GDM1 (cell line): ENCODE measurements around the gene DAAM2.

Experiments used
- DNase-seq: peaks from one replicate; lab custom pipeline; 2025; lab: John Stamatoyannopoulos, UW

The DAAM2 gene

GRCh38 chr6:39787322-39787721 lies 4.9 kb upstream of the DAAM2 start:
- no peak for DNase-seq

- no peak for DNase-seq
Measured at GRCh38 chr6:39790772-39791171, 1.4 kb upstream of the DAAM2 start.

GRCh38 chr6:39791311-39791710 lies 865 bp upstream of the DAAM2 start:
- no peak for DNase-seq

- DNase-seq = no peak
Measured at GRCh38 chr6:39792540-39793450, 619 bp downstream of the DAAM2 start.

GRCh38 chr6:39793516-39793915 lies 1.3 kb downstream of the DAAM2 start:
- DNase-seq = no peak

- DNase-seq = no peak
Measured at GRCh38 chr6:39794231-39794630, 2.1 kb downstream of the DAAM2 start.

GRCh38 chr6:39797751-39798150 lies 5.6 kb downstream of the DAAM2 start:
- no peak for DNase-seq

- no peak for DNase-seq
Measured at GRCh38 chr6:39800034-39801032, 8.2 kb downstream of the DAAM2 start.

GRCh38 chr6:39801456-39802251 lies 9.5 kb downstream of the DAAM2 start:
- no peak for DNase-seq

GRCh38 chr6:39803872-39804271 lies 11.7 kb downstream of the DAAM2 start:
- no peak for DNase-seq

GRCh38 chr6:39804466-39805065 lies 12.4 kb downstream of the DAAM2 start:
- no peak for DNase-seq

- no peak for DNase-seq
Measured at GRCh38 chr6:39806278-39806677, 14.1 kb downstream of the DAAM2 start.

GRCh38 chr6:39808346-39808745 lies 16.2 kb downstream of the DAAM2 start:
- no peak for DNase-seq

- no peak for DNase-seq
Measured at GRCh38 chr6:39808964-39809363, 16.8 kb downstream of the DAAM2 start.

- no peak for DNase-seq
Measured at GRCh38 chr6:39811835-39812345, 19.7 kb downstream of the DAAM2 start.

- DNase-seq = no peak
Measured at GRCh38 chr6:39812496-39812852, 20.3 kb downstream of the DAAM2 start.

- DNase-seq = no peak
Measured at GRCh38 chr6:39812853-39813533, 20.8 kb downstream of the DAAM2 start.

- DNase-seq = no peak
Measured at GRCh38 chr6:39814236-39814635, 22.1 kb downstream of the DAAM2 start.

- DNase-seq = no peak
Measured at GRCh38 chr6:39815356-39815755, 23.2 kb downstream of the DAAM2 start.

GRCh38 chr6:39816747-39817146 lies 24.6 kb downstream of the DAAM2 start:
- DNase-seq = no peak

GRCh38 chr6:39818695-39819094 lies 26.5 kb downstream of the DAAM2 start:
- DNase-seq = no peak
